ENCODE data around the gene C19orf73.

DNA sequence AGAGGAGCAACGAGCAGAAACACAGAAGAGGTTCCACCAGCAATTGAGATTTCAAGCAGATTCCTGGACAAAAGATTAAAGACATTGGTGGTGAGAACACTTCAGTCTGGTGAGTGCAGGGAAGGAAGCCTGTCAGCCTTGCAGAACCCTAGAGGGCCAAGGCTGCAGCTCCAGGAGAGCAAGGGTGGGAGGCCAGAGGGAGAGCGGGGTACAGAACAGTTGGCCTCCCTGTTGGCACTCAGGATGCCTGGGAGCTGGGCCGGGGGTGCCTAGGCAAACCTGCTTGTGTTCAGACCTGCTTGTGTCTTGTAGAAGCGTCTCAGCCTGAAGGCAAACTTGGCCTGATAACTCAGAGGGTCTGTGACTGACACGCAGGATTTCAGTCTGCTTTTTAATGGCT, 9.9 kb downstream of the C19orf73 start:
- TF ChIP-seq POLR2A (IDR thresholded peaks at IDR 0.05; ENCODE audit: low read length) (no peak), GATA1 (IDR thresholded peaks at IDR 0.05; ENCODE audit: low read depth, low read length) (no peak)
